NT2/D1 (cell line): ENCODE results near the gene HOXA5.

Experiments
- SUZ12 ChIP-seq: IDR thresholded peaks from 2 replicates; pipeline ENCODE4 v1.6.1; 2011; ENCODE audit not compliant: insufficient read length, insufficient read depth; ENCODE audit errors: extremely low read depth
- YY1 ChIP-seq: IDR thresholded peaks from 2 replicates; pipeline ENCODE4 v1.6.1; 2011; ENCODE audit not compliant: insufficient read length, insufficient read depth
- ZNF274 ChIP-seq: IDR thresholded peaks from 2 replicates; pipeline ENCODE4 v1.6.1; 2011; ENCODE audit warnings: mild to moderate bottlenecking, low read depth, low read length

DNA sequence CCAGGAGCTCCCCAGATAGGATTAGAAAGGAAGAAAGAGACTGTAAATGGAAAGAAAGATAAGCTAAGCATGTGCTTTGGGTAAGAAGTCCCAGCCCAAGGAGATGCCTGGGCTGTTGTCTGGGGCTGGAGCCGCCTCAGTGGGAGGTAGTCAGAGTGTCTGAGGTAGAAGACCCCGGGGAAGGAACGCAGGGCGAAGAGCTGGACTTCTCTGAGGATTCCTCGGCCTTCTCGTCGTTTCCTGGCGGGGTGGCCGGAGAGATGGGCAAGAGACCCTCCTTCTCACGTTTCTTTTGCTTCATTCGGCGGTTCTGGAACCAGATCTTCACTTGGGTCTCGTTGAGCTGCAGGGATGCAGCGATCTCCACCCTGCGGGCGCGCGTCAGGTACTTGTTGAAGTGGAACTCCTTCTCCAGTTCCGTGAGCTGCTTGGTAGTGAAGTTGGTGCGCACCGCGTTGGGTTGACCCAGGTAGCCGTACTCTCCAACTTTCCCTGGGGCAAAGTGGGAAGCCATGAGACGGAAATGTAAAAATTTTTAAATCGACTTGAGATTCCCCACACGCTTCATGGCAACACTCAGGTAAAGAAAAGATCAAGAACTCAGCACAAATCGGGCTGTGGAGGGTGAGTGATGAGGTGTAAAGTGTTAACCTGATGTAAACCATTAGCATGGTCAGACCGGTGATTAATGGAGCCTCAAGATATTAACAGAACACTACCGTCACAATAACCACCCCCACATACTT lies 49.0 kb downstream of the HOXA5 start:
- no peak for TF ChIP-seq ZNF274
- no peak for TF ChIP-seq YY1
- no peak for TF ChIP-seq SUZ12
